ENCODE results near the gene SORCS2.

Gene SORCS2

GRCh38 chr4:7278981-7279380 is 86.6 kb downstream of the SORCS2 start:
- ChIA-PET CTCF (interaction anchor here (1.3 kb wide), 1 partner anchor 19 kb away, joined by 3 read pairs; no protein-coding TSS in a partner anchor), POLR2A (no interaction called here)
- TF ChIP-seq, protein P1, sequence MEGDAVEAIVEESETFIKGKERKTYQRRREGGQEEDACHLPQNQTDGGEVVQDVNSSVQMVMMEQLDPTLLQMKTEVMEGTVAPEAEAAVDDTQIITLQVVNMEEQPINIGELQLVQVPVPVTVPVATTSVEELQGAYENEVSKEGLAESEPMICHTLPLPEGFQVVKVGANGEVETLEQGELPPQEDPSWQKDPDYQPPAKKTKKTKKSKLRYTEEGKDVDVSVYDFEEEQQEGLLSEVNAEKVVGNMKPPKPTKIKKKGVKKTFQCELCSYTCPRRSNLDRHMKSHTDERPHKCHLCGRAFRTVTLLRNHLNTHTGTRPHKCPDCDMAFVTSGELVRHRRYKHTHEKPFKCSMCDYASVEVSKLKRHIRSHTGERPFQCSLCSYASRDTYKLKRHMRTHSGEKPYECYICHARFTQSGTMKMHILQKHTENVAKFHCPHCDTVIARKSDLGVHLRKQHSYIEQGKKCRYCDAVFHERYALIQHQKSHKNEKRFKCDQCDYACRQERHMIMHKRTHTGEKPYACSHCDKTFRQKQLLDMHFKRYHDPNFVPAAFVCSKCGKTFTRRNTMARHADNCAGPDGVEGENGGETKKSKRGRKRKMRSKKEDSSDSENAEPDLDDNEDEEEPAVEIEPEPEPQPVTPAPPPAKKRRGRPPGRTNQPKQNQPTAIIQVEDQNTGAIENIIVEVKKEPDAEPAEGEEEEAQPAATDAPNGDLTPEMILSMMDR (IDR thresholded peaks at IDR 0.05; ENCODE audit: control extremely low read depth, extremely low read depth, low read depth, missing control alignments) = no peak
- no peak for DNase-seq (ENCODE audit: extremely low spot score)

DNA sequence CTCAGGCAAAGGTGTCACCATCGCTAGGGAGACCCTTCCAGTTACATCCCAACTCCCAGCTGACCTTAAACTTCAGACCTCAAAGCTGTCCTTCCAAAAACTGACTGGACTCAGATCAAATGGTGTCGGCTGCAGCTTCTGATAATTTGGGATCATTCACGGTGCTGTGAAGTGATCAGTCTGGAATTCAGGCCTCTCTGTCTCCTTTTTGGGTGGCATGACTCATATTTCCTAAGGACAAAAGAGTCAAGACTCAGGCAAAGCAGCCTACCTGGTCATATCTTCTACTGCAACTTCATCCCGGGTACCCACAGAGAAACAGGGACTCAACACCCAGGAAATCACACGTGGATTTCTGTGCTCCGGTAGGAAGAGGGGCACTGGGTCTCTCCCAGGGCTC is 87.6 kb downstream of the SORCS2 start:
- ChIA-PET POLR2A (no interaction called here), CTCF (no interaction called here)
- TF ChIP-seq, protein P1 (IDR thresholded peaks at IDR 0.05; ENCODE audit: control extremely low read depth, extremely low read depth, low read depth, missing control alignments) = no peak
- DNase-seq (ENCODE audit: extremely low spot score) = no peak

DNA sequence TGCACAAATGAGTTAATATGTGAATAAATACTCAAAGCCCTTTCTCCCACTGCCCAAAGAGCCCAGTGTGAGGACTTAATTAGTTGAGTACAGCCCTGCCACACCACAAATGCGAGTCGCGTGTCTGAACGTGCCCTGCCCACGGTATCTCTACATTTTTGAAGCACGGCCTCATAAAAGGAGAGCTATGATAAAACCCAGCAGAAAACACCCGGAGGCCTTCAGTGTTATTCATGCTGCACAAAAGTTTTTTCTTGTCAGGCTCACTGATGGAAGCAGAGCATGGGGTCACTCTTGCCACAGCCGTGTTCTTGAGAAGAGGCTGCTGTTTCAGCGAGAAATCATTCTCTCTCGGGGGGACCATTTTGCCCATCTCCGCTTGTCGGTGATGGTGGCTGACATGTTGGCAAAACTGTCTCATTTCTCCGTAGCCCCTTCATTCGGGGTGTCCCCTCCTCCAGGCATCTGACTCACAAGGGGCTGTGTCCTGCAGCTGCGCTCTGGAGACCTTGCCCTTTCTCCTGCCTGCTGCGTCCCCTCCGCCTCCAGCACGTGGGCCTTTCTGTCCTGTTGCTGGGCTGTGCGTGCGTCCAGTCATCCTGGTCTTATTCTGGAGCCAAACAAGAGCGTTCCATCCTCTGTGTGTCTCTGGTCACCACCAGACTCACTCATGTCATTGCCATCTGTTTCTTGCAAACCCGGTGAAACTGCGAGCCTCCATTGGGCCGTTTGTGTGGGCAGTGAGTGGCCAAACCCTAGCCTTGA is 88.8 kb downstream of the SORCS2 start:
- ChIA-PET POLR2A (no interaction called here), CTCF (no interaction called here)
- TF ChIP-seq, protein P1 (IDR thresholded peaks at IDR 0.05; ENCODE audit: control extremely low read depth, extremely low read depth, low read depth, missing control alignments) = no peak
- DNase-seq (ENCODE audit: extremely low spot score) = no peak

DNA sequence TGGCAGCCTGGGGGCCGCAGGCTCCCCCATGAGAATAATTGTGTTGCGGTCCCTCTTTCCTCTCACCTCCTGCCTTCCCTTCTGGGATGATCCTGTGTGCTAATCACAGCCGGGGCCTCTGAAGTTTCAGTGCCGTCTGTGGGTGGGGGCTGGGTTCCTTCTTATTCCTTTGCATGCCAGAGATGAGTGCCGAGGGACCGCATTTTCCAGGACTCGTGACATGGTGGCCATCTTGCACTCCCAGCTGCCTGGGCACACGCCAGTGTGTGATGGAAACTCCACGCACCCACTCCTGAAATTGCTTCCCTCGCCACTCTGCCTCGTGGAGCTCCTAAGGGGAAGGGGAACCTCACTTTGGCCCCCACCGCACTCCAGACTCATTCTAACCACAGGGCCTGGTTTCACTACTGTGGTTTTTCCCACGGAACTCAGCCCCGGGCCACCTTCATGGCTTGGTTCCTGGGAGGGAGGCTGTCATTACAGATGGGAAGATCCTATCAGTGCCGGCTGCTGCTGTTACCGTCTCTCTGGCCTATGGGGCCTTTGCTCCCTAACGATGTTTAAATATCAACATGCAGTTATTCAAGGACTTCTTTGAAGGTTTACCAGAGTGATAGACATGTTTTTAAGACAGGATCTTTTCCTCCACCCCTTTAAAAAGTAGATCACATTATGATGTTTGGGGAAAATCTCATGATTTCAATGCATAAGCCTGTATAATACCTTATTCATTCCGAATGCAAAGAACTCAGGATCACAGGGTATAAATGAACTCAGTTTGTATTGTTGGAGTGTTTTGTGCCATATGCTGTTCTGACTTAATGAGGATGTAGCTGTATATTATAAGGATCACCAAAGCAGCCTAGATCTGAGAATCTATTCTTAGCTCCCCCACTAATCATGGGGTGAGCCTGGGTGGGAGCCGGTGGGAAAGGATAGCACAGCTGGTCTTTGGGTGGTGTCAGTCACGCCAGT is 89.6 kb downstream of the SORCS2 start:
- TF ChIP-seq, protein P1 (IDR thresholded peaks at IDR 0.05; ENCODE audit: control extremely low read depth, extremely low read depth, low read depth, missing control alignments) = no peak
- no peak for DNase-seq (ENCODE audit: extremely low spot score)
- ChIA-PET CTCF (no interaction called here), POLR2A (no interaction called here)

DNA sequence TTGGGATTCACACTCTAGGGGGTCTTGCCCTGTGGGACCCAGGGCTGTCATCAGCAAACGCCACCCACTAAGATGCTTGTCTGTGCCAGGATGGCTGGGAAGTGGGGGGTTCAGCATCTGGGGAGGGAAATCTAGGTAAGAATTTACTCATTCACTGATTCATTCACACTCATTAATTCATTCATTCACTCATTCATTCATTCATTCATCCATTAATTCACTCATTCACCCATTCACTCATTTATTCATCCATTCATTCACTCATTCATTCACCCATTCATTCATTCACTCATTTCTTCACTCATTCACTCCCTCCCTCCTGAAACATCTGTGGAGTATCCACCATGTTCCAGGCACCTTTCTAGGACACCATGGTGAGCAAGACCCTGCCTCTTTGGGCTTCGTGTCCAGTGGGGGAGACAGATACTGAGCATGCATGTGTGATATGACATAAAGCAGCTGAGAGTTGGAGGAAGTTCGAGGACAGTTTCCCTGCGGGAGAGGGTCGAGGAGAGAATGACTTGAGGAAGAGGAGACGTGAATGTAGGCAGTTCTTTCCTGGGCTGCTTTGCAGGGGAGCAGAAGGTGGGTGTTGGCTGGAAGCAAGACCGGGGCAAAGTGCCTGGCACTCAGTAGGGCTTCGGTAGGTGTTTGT is 90.6 kb downstream of the SORCS2 start:
- ChIA-PET CTCF (no interaction called here), POLR2A (no interaction called here)
- TF ChIP-seq, protein P1 (IDR thresholded peaks at IDR 0.05; ENCODE audit: control extremely low read depth, extremely low read depth, low read depth, missing control alignments) = no peak
- DNase-seq (ENCODE audit: extremely low spot score) = no peak

All from GM10248 (cell line).